Stimulated activated CD8-positive, alpha-beta memory T cell treated with anti-CD3 and anti-CD28 coated beads, Interleukin-4, amount 100 ng/mL, for 1 hour (primary cell): ENCODE results near the gene CNGA3.

Experiments used
- DNase-seq, 2 donors: peaks; one replicate each; pipeline ENCODE4 v3.0.0-alpha.2; 2020; ENCODE audit warnings: low read depth in 2 of 2, low spot score in 1 of 2

CNGA3 gene

GRCh38 chr2:98327776-98328175 is 18.5 kb upstream of the CNGA3 start:
- DNase-seq, result no peak

- no peak for DNase-seq
These were observed 16.7 kb upstream of the CNGA3 start for GRCh38 chr2:98329549-98329948.

GRCh38 chr2:98332989-98333388 is 13.3 kb upstream of the CNGA3 start:
- no peak for DNase-seq

- DNase-seq, result no peak
These were observed 12.3 kb upstream of the CNGA3 start for GRCh38 chr2:98333922-98334321.

- DNase-seq, result no peak
These were observed 11.7 kb upstream of the CNGA3 start for GRCh38 chr2:98334439-98335078.

GRCh38 chr2:98335271-98335670 is 11.0 kb upstream of the CNGA3 start:
- DNase-seq, result no peak

GRCh38 chr2:98341241-98341640 is 5.0 kb upstream of the CNGA3 start:
- no peak for DNase-seq

- DNase-seq, result no peak
These were observed 3.0 kb upstream of the CNGA3 start for GRCh38 chr2:98343285-98343684.

GRCh38 chr2:98347298-98348065 is 1.2 kb downstream of the CNGA3 start:
- DNase-seq, result no peak

GRCh38 chr2:98348066-98348561 is 1.9 kb downstream of the CNGA3 start:
- no peak for DNase-seq

- DNase-seq, result no peak
These were observed 4.2 kb downstream of the CNGA3 start for GRCh38 chr2:98350411-98350810.

- no peak for DNase-seq
These were observed 9.6 kb downstream of the CNGA3 start for GRCh38 chr2:98355881-98356280.

GRCh38 chr2:98356729-98357128 is 10.5 kb downstream of the CNGA3 start:
- DNase-seq, result no peak

- DNase-seq, result no peak
These were observed 11.6 kb downstream of the CNGA3 start for GRCh38 chr2:98357849-98358248.

GRCh38 chr2:98359986-98360385 is 13.7 kb downstream of the CNGA3 start:
- DNase-seq, result no peak

- DNase-seq, result no peak
These were observed 21.5 kb downstream of the CNGA3 start for GRCh38 chr2:98367721-98368120.

- DNase-seq, result no peak
These were observed 23.5 kb downstream of the CNGA3 start for GRCh38 chr2:98369710-98370239.

- DNase-seq, result no peak
These were observed 25.9 kb downstream of the CNGA3 start for GRCh38 chr2:98372121-98372520.

- no peak for DNase-seq
These were observed 26.3 kb downstream of the CNGA3 start for GRCh38 chr2:98372579-98372978.

- no peak for DNase-seq
These were observed 28.0 kb downstream of the CNGA3 start for GRCh38 chr2:98374286-98374685.

- no peak for DNase-seq
These were observed 28.8 kb downstream of the CNGA3 start for GRCh38 chr2:98374958-98375570.

GRCh38 chr2:98376301-98376910 is 30.1 kb downstream of the CNGA3 start:
- DNase-seq, result no peak
